Activated T-cell treated with anti-CD3 and anti-CD28 coated beads for 48 hours (primary cell): Measurements from ENCODE around the gene TSBP1.

ENCODE experiments used
- DNase-seq: peaks from one replicate; pipeline ENCODE4 v3.0.0-alpha.2; 2020; ENCODE audit warnings: low read depth

The TSBP1 gene

DNA sequence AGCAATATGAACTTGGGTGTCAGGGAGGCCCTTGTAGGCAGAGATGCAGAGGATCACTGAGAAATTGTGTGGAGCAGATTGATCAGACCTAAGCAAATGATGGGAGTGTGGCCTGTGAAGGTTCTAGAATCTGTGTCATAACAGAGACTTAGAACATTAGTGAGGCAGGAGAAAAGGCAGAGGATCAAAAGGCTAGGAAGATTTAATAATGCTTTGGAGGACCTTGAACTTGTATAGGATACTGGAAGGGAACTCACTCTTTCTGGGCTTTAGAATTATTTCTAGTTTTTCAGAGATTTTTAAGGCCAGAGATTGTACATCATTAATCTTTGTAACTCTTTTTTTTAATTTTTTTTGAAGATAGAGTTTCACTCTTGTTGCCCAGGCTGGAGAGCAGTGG, at the start of gene TSBP1:
TSBP1 (minus strand) TSS at position 101 of the 400 bp plus-strand sequence. CDS start 197 bp downstream, outside the sequence.
- DNase-seq: no peak

GRCh38 chr6:32416036-32416435, 44.3 kb upstream of the TSBP1 start:
- no peak for DNase-seq

GRCh38 chr6:32415521-32416019, 43.9 kb upstream of the TSBP1 start:
- DNase-seq: peak; percentile 60

GRCh38 chr6:32413427-32414047, 41.8 kb upstream of the TSBP1 start:
- DNase-seq: peak; percentile 79

DNA sequence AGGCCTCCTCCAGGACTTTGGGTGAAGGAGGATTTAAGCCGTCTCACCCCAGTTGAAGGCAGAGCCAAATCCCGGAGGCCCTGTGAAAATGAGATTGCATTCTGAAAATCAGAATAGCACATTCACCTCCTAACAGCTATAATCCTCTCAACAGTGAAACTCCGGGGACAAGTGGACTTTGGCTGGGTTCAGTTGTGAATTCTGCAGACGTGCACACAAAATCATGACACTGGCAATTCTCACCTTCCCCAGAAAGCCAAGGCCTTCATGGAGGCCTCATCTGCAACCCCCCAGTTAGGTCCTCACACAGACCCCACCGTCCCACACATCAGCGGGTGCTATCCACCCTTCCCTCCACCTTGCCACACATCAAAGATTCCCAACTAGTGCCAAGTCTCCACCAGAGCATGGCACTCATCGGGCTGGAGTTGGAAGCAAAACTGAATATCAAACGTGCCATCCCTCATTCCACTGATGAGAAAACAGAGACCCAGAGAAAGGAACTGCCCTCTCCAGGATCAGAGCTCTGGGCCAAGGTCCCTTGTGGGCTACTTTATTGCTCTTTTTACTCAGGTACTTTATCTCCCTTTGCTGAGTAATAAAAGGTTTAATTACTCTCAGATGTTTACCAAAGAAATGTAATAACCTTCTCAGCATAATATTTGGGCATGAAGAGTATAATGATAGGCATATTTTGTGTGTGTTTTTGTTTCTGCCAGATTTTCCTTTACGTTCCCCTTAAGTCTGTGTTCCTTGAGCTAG, 40.0 kb upstream of the TSBP1 start:
- no peak for DNase-seq

GRCh38 chr6:32410906-32411305, 39.2 kb upstream of the TSBP1 start:
- DNase-seq: no peak

DNA sequence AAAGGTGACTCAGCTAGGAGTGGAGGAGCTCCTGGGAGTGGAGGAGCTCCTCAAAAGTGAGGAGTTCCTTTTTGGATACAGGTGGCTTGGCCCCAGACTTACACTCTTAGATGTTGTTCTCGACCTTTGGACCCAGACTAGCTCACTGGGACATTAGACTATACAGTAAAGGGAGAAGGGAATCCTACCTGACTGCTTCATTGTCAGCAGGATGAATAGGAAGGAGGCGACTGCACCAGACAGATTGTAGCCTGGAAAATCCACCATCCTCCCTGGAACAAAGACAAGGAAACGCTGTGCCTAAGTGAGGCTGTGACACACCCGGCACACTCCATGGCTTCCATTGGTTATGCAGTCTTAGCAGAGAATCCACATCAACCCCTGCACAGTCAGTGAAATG, 35.2 kb upstream of the TSBP1 start, which contains the start of gene BTNL2:
BTNL2 (minus strand) TSS at position 325 of the 400 bp plus-strand sequence; CDS start at position 267, 58 bp downstream.
- DNase-seq: no peak

GRCh38 chr6:32406197-32406596, 34.5 kb upstream of the TSBP1 start:
- DNase-seq: no peak

GRCh38 chr6:32405656-32406055, 34.0 kb upstream of the TSBP1 start:
- DNase-seq: no peak

- no peak for DNase-seq
Observed at GRCh38 chr6:32402812-32403211, 31.1 kb upstream of the TSBP1 start.

GRCh38 chr6:32401284-32401963, 29.7 kb upstream of the TSBP1 start:
- no peak for DNase-seq

DNA sequence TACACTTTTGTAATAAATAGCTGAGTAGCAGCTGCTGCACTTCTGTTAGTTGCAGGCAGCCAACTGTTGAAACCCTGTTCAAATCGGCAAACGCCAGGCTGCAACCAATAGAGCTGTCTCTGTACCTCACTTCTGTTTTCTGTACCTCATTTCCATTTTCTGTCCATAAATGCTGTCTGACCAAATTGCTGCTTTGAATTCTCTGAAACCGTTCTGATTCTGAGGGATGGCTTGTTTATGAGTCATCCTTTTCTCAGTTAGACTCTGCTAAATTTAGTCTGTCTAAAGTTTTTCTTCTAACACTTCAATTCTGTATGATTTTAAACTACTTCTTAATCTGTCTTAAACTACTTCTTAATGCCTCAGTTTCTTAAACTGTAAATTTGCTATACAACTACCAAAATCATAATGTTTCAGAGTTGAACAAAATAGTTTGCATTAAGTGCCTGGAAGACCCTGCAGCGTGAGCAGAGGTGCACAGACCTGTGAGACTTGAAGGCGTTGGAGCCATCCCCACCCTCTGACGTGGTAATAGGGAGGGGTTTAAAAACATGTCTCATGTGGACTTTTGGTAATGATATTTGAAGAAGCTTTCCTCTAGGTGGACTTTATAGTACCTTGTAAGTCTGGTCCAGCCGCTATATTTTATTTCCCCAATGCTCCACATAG, 25.7 kb upstream of the TSBP1 start:
- DNase-seq: no peak

DNA sequence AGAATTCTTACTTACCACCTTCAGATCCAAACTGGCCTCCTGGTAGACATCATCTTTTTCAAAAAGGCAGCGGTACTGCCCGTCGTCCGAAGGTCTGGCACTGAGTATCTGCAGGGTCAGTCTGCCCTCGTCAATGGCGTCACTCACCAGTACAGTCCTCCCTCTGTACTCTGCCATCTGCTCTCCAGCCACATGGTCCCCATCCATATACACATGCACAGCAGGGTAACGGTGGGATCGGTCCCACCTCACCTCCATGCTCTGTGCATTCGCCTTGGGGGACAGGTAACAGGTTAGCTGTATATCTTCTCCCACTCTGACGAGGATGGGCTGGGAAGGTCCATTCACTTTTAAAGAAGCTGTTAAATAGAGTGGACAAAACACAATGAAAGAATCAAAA, 24.3 kb upstream of the TSBP1 start:
- DNase-seq: no peak

GRCh38 chr6:32393665-32394420, 22.1 kb upstream of the TSBP1 start:
- DNase-seq: no peak

GRCh38 chr6:32391505-32391904, 19.8 kb upstream of the TSBP1 start:
- no peak for DNase-seq

- DNase-seq: no peak
Observed at GRCh38 chr6:32387589-32388340, 16.1 kb upstream of the TSBP1 start.

DNA sequence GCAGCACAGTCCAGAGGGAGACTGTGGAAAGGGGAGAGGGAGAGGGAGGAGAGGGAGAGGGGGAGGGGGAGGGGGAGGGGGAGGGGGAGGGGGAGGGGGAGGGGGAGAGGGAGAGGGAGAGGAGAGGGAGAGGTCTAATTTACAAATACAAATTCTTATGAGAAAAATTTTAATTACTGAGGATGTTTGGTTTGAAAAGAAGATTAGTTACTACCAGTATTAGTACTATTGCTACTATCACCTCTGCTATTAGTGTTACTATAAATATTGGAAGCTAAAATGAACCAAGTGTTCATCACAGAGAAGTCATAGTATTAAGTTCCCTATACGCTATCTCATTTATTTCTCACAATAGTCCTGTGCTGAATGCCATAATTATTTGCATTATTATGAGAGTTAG, 14.3 kb upstream of the TSBP1 start:
- DNase-seq: no peak

DNA sequence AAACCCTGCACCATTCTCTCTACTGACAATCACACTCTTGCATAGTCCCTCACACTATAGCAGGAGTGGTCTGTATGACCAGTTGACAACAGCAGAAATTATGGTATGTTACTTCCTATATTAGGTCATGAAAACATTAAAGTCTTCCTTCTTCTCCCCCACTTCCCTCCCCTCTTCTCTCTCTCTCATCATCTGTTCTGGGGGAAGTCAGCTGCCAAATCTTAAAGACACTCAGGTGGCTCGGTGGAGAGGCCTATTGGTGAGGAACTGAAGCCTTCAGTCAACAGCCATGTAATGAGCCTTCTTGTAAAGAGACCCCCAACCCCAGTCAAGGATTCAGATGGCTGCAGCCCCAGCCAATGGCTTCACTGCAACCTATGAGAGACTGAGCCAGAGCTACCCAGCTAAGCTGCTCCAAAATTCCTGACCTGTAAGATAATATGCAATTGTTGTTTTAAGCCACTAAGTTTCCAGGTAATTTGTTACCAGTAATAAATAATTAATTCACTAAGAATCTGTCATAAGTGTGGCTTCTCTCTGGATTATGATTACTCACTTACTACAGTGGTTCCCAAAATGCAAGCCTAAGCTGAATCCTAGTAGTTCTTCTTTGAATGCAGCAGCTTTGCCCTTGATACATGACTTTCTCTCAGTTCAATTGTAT, 11.2 kb upstream of the TSBP1 start:
- DNase-seq: no peak

DNA sequence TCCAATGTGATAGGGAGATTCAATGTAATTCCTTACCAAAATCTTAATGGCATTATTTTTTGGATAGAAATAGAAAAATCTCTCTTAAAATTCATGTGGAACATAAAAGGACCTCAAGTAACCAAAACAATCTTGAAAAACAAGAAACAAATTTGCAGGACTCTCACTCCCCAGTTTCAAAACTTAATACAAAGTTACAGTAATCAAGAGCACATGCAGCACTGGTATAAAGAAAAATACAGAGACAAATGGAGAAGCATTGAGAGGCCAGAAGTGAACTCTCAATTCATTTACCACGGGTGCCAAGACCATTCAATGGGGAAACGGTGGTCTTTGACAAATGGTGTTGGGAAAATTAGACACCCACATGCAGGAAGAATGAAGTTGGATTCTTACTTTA, 7.8 kb upstream of the TSBP1 start:
- no peak for DNase-seq
